Measurements from ENCODE around the gene PPARA. TPM values are rescaled to one million over a fixed set of nuclear protein-coding genes. Genes with fewer than 3 reads are reported as not detected.

Gene PPARA
- total RNA-seq, 1 experiment from 2014 or later = 10.7 TPM

DNA sequence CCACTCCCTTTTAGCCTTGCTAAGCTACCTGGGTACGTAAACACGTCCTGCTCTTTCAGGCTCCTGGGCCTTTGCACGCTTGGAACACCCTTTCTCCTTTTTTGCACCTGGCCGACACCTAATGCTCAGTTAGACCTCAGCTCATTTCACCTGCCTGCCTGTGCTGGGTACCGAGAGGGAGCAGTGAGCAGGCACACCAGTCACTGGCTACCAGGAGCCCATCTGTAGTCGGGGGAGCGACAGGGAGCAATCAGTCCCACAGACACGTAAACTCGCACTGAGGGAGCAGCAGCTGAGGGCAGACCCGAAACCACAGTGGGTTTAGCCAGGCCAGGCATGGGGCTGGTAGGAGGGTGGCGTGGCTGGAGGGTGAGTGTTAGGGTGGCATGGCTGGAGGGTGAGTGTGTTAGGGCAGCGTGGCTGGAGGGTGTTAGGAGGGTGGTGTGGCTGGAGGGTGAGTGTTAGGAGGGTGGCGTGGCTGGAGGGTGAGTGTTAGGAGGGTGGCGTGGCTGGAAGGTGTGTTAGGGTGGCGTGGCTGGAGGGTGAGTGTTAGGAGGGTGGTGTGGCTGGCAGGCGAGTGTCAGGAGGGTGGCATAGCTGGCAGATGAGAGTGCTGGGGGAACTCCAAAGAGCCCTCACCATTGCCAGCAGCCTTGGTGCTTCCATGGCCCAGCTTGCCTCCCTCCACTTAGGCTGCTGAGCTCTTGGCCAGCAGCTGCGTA lies 140.0 kb downstream of the PPARA start:
- no peak overlapping the region for H3K4me3 ChIP-seq (ENCODE audit: low read depth in 2 of 2, low read length in 2 of 2)
- H3K36me3 ChIP-seq (ENCODE audit: control insufficient read depth, insufficient read depth, low read length) = no peaks in the 10 kb centered on the region
- H3K9me3 ChIP-seq (ENCODE audit: control insufficient read depth, insufficient read depth, low read depth, low read length) = no peaks in the 10 kb centered on the region
- no TSS peak for BruUV-seq (replicated peaks)
- ATAC-seq (no peak), DNase-seq (ENCODE audit: low read depth, low spot score) (no peak)
- CTCF ChIA-PET = interaction anchor here (0.6 kb wide), 1 partner anchor 255 kb away, joined by 10 read pairs; no protein-coding TSS in a partner anchor
- no peaks in the 10 kb centered on the region for H3K27me3 ChIP-seq (ENCODE audit: control insufficient read depth, insufficient read depth, low read length)
- intact Hi-C loops (cut with micrococcal nuclease; ENCODE audit: unreplicated experiment) = no loop called here
- POLR2A ChIA-PET = no interaction called here
- TF ChIP-seq TCF7L2 (IDR thresholded peaks at IDR 0.05; ENCODE audit: low read depth, low read length) = no peak
- TF ChIP-seq, protein P1, sequence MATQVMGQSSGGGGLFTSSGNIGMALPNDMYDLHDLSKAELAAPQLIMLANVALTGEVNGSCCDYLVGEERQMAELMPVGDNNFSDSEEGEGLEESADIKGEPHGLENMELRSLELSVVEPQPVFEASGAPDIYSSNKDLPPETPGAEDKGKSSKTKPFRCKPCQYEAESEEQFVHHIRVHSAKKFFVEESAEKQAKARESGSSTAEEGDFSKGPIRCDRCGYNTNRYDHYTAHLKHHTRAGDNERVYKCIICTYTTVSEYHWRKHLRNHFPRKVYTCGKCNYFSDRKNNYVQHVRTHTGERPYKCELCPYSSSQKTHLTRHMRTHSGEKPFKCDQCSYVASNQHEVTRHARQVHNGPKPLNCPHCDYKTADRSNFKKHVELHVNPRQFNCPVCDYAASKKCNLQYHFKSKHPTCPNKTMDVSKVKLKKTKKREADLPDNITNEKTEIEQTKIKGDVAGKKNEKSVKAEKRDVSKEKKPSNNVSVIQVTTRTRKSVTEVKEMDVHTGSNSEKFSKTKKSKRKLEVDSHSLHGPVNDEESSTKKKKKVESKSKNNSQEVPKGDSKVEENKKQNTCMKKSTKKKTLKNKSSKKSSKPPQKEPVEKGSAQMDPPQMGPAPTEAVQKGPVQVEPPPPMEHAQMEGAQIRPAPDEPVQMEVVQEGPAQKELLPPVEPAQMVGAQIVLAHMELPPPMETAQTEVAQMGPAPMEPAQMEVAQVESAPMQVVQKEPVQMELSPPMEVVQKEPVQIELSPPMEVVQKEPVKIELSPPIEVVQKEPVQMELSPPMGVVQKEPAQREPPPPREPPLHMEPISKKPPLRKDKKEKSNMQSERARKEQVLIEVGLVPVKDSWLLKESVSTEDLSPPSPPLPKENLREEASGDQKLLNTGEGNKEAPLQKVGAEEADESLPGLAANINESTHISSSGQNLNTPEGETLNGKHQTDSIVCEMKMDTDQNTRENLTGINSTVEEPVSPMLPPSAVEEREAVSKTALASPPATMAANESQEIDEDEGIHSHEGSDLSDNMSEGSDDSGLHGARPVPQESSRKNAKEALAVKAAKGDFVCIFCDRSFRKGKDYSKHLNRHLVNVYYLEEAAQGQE (IDR thresholded peaks at IDR 0.05; ENCODE audit: insufficient read depth in 1 of 2, low read depth in 2 of 2, low read length in 1 of 2) = no peak
- no peak for TF ChIP-seq POLR2AphosphoS5 (IDR thresholded peaks at IDR 0.05; ENCODE audit: low read depth, low read length)
- TF ChIP-seq SIN3A (IDR thresholded peaks at IDR 0.05; ENCODE audit: borderline replicate concordance, insufficient read depth, low read depth, low read length) = no peak
- TF ChIP-seq, protein P2, sequence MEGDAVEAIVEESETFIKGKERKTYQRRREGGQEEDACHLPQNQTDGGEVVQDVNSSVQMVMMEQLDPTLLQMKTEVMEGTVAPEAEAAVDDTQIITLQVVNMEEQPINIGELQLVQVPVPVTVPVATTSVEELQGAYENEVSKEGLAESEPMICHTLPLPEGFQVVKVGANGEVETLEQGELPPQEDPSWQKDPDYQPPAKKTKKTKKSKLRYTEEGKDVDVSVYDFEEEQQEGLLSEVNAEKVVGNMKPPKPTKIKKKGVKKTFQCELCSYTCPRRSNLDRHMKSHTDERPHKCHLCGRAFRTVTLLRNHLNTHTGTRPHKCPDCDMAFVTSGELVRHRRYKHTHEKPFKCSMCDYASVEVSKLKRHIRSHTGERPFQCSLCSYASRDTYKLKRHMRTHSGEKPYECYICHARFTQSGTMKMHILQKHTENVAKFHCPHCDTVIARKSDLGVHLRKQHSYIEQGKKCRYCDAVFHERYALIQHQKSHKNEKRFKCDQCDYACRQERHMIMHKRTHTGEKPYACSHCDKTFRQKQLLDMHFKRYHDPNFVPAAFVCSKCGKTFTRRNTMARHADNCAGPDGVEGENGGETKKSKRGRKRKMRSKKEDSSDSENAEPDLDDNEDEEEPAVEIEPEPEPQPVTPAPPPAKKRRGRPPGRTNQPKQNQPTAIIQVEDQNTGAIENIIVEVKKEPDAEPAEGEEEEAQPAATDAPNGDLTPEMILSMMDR (IDR thresholded peaks at IDR 0.05) = no peak
- no peak overlapping the region for H3K27ac ChIP-seq (ENCODE audit: low read length)
- in situ Hi-C loops (cut with HindIII; ENCODE audit: low pct_unique_long_range_greater_than_20kb, low sequenced_read_pairs) = no loop called here
- no peaks in the 10 kb centered on the region for H3K4me1 ChIP-seq (ENCODE audit: control insufficient read depth, insufficient read depth, low read length)

DNA sequence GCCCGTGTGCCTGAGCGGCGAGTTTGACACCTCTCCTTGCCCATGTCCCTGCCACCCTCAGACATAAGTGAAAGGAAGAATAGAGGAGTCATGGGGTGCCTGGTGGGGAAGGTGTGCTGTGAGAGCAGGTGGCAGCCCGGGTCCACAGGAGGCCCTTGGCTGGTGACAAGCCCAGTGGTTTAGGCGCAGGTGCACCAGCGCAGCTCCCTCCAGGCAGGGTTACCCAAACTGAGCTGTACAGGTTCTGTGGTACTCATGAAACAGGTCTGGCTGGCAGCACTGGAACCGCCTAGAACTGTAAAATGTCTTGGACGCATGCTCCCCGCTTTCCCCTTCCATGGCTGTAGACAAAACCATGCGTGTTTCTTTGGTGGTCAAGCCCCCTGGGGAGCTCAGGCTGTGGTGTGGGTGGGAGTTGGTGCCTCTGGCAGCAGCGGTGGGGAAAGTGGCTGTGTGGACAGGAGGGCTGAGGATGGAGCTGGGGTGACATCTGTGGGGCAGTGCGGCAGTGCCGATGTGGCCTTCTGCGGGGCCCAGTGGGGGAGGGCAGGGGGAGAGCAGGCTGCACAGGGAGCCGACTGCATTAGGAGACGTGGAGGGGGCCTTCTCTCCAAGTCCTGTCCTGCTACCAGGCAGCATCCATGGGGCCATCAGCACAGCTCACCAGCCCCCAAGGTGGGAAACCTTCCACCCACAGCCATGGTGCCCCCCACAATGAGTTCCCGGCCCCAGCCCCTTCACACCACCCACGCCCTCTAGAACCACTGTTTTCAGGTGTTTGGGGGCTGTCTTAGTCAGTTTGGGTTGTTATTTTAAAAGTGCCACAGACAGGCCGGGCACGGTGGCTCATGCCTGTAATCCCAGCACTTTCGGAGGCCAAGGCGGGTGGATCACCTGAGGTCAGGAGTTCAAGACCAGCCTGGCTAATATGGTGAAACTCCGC lies 140.8 kb downstream of the PPARA start:
- no peaks in the 10 kb centered on the region for H3K27me3 ChIP-seq (ENCODE audit: control insufficient read depth, insufficient read depth, low read length)
- H3K9me3 ChIP-seq (ENCODE audit: control insufficient read depth, insufficient read depth, low read depth, low read length) = no peaks in the 10 kb centered on the region
- no peaks in the 10 kb centered on the region for H3K36me3 ChIP-seq (ENCODE audit: control insufficient read depth, insufficient read depth, low read length)
- in situ Hi-C loops (cut with HindIII; ENCODE audit: low pct_unique_long_range_greater_than_20kb, low sequenced_read_pairs) (no loop called here), intact Hi-C loops (cut with micrococcal nuclease; ENCODE audit: unreplicated experiment) (no loop called here)
- no peak for DNase-seq (ENCODE audit: low read depth, low spot score)
- no peak for ATAC-seq
- no peak overlapping the region for H3K27ac ChIP-seq (ENCODE audit: low read length)
- no TSS peak for BruUV-seq (replicated peaks)
- CTCF ChIA-PET = interaction anchor here (0.6 kb wide), 1 partner anchor 255 kb away, joined by 10 read pairs; no protein-coding TSS in a partner anchor
- H3K4me1 ChIP-seq (ENCODE audit: control insufficient read depth, insufficient read depth, low read length) = no peaks in the 10 kb centered on the region
- POLR2A ChIA-PET = no interaction called here
- TF ChIP-seq POLR2AphosphoS5 (IDR thresholded peaks at IDR 0.05; ENCODE audit: low read depth, low read length) = no peak
- TF ChIP-seq, protein P2 (IDR thresholded peaks at IDR 0.05) = no peak
- TF ChIP-seq SIN3A (IDR thresholded peaks at IDR 0.05; ENCODE audit: borderline replicate concordance, insufficient read depth, low read depth, low read length) = no peak
- TF ChIP-seq TCF7L2 (IDR thresholded peaks at IDR 0.05; ENCODE audit: low read depth, low read length) = no peak
- TF ChIP-seq, protein P1 (IDR thresholded peaks at IDR 0.05; ENCODE audit: insufficient read depth in 1 of 2, low read depth in 2 of 2, low read length in 1 of 2) = no peak
- H3K4me3 ChIP-seq (ENCODE audit: low read depth in 2 of 2, low read length in 2 of 2) = no peak overlapping the region

Measured in Panc1 (cell line).